Fibroblast of skin of right biceps (primary cell): ENCODE data around the gene RP2.

Experiments
- DNase-seq: peaks from one replicate; pipeline ENCODE4 v3.0.0-alpha.2; 2013

RP2 gene

GRCh38 chrX:46927718-46928117, 90.9 kb downstream of the RP2 start:
- DNase-seq: no peak

GRCh38 chrX:46929439-46930261, 92.8 kb downstream of the RP2 start:
- peak; percentile 59 for DNase-seq
